SK-N-SH treated with all-trans-retinoic acid at 6 μM for 48 hours (cell line): ENCODE results near the gene ZC3H12C.

Experiments used
- ARNTL ChIP-seq: fragments of 450-650 bp; formaldehyde crosslinking; IDR thresholded peaks from 2 replicates; pipeline ENCODE4 v1.5.0; 2020; ENCODE audit warnings: low read depth, mild to moderate bottlenecking, moderate library complexity, borderline replicate concordance
- GLIS3 ChIP-seq: fragments of 250-450 bp; sonication (Bioruptor Pico); IDR thresholded peaks from 2 replicates; pipeline ENCODE4 v1.5.0; 2020; ENCODE audit warnings: mild to moderate bottlenecking, moderate library complexity
- PATZ1 ChIP-seq: fragments of 250-450 bp; sonication (Bioruptor Pico); IDR thresholded peaks from 2 replicates; pipeline ENCODE4 v1.8.0; 2020; ENCODE audit warnings: mild to moderate bottlenecking, moderate library complexity, borderline replicate concordance
- RARB ChIP-seq: fragments of 250-450 bp; sonication (Bioruptor Pico); IDR thresholded peaks from 2 replicates; pipeline ENCODE4 v1.8.0; 2021; ENCODE audit warnings: mild to moderate bottlenecking, moderate library complexity

GRCh38 chr11:110113973-110114372, 20.8 kb downstream of the ZC3H12C start:
- no peak for TF ChIP-seq RARB (CRISPR knock-in tag)
- TF ChIP-seq PATZ1 (CRISPR knock-in tag), result no peak
- TF ChIP-seq ARNTL (CRISPR knock-in tag), result no peak
- no peak for TF ChIP-seq GLIS3 (CRISPR knock-in tag)
